Measurements from ENCODE around the gene NPAS3.
A peak's percentile ranks its signal among the peaks of the same experiment; 100 is the strongest.

GRCh38 chr14:33364466-33364865 is 425.8 kb downstream of the NPAS3 start:
- TF ChIP-seq EZH2 (IDR thresholded peaks at IDR 0.05; ENCODE audit: borderline replicate concordance, low read depth, low read length, poor library complexity, severe bottlenecking) (no peak), CTCF (conservative IDR thresholded peaks at IDR 0.05; ENCODE audit: low read depth, low read length) (0 out of 2 replicates have a peak, but pooled peaks have one; percentile 22)
